Liver (tissue), 9 donors: ENCODE measurements around the gene TMEM163. TPM values are rescaled to one million over a fixed set of nuclear protein-coding genes. Genes with fewer than 3 reads are reported as not detected.

Source experiments
- DNase-seq: peaks from one replicate; pipeline ENCODE4 v3.0.0-alpha.2; 2017; ENCODE audit warnings: low spot score
- H3K27ac ChIP-seq, 2 donors: one replicate each; pipeline ENCODE4 v1.7.0; 2013; ENCODE audit warnings: inconsistent platforms in 2 of 2, low read length in 2 of 2, control low read depth in 1 of 2, low read depth in 1 of 2, mild to moderate bottlenecking in 1 of 2
- H3K27me3 ChIP-seq, 4 donors: one replicate each; pipeline versions ENCODE4 v1.6.1 to v1.7.0; 2013; ENCODE audit warnings: low read length in 3 of 4, inconsistent platforms in 1 of 4, mild to moderate bottlenecking in 1 of 4, moderate library complexity in 1 of 4; ENCODE audit not compliant: control insufficient read depth in 4 of 4, insufficient read depth in 4 of 4
- H3K36me3 ChIP-seq, 4 donors: one replicate each; pipeline versions ENCODE4 v1.6.1 to v1.7.0; 2013; ENCODE audit warnings: low read length in 3 of 4, mild to moderate bottlenecking in 3 of 4, low read depth in 1 of 4, moderate library complexity in 1 of 4; ENCODE audit not compliant: control insufficient read depth in 4 of 4, insufficient read depth in 3 of 4
- H3K4me1 ChIP-seq, 4 donors: one replicate each; pipeline versions ENCODE4 v1.6.1 to v1.7.0; 2013; ENCODE audit warnings: low read length in 3 of 4, mild to moderate bottlenecking in 3 of 4, moderate library complexity in 1 of 4; ENCODE audit not compliant: control insufficient read depth in 4 of 4, insufficient read depth in 4 of 4
- H3K4me3 ChIP-seq, 3 donors: one replicate each; pipeline versions ENCODE4 v1.6.1 to v1.7.0; 2013; ENCODE audit warnings: low read length in 3 of 3, control low read depth in 1 of 3, low read depth in 1 of 3, mild to moderate bottlenecking in 1 of 3
- H3K9ac ChIP-seq, 2 donors: one replicate each; pipeline ENCODE4 v1.7.0; 2013; ENCODE audit warnings: low read length in 2 of 2, mild to moderate bottlenecking in 2 of 2, moderate library complexity in 2 of 2, control low read depth in 1 of 2, low read depth in 1 of 2
- H3K9me3 ChIP-seq, 4 donors: one replicate each; pipeline versions ENCODE4 v1.6.1 to v1.7.0; 2013; ENCODE audit warnings: low read length in 3 of 4; ENCODE audit not compliant: control insufficient read depth in 4 of 4
- EGR1 ChIP-seq, 2 donors: IDR thresholded peaks; 2 replicates each; pipeline ENCODE4 v1.6.1; 2016 to 2018; ENCODE audit warnings: antibody characterized with exemption in 2 of 2, low read depth in 2 of 2
- FOXA1 ChIP-seq: IDR thresholded peaks from 2 replicates; pipeline ENCODE4 v1.6.1; 2016; ENCODE audit warnings: antibody characterized with exemption
- FOXA2 ChIP-seq: IDR thresholded peaks from 2 replicates; pipeline ENCODE4 v1.6.1; 2016; ENCODE audit warnings: antibody characterized with exemption
- GABPA ChIP-seq, 2 donors: IDR thresholded peaks in 1 of 2; conservative IDR thresholded peaks in 1 of 2; 2 replicates each; pipeline ENCODE4 v1.6.1; 2016; ENCODE audit warnings: antibody characterized with exemption in 2 of 2, mild to moderate bottlenecking in 1 of 2, moderate library complexity in 1 of 2
- HNF4A ChIP-seq, 2 donors: conservative IDR thresholded peaks; 2 replicates each; pipeline ENCODE4 v1.6.1; 2016; ENCODE audit warnings: antibody characterized with exemption in 2 of 2, mild to moderate bottlenecking in 2 of 2
- HNF4G ChIP-seq: IDR thresholded peaks from 2 replicates; pipeline ENCODE4 v1.6.1; 2016; ENCODE audit warnings: antibody characterized with exemption
- JUND ChIP-seq, 2 donors: IDR thresholded peaks; 2 replicates each; pipeline ENCODE4 v1.6.1; 2016; ENCODE audit warnings: antibody characterized with exemption in 2 of 2
- NR2F2 ChIP-seq: IDR thresholded peaks from 2 replicates; pipeline ENCODE4 v1.6.1; 2016; ENCODE audit warnings: antibody characterized with exemption
- RAD21 ChIP-seq, 2 donors: IDR thresholded peaks; 2 replicates each; pipeline ENCODE4 v1.6.1; 2016; ENCODE audit warnings: antibody characterized with exemption in 2 of 2, mild to moderate bottlenecking in 2 of 2
- RXRA ChIP-seq, 2 donors: IDR thresholded peaks; 2 replicates each; pipeline ENCODE4 v1.6.1; 2017 to 2018; ENCODE audit warnings: antibody characterized with exemption in 2 of 2, mild to moderate bottlenecking in 1 of 2
- SP1 ChIP-seq: IDR thresholded peaks from 2 replicates; pipeline ENCODE4 v1.6.1; 2018; ENCODE audit warnings: antibody characterized with exemption, mild to moderate bottlenecking
- TAF1 ChIP-seq: conservative IDR thresholded peaks from 2 replicates; pipeline ENCODE4 v1.6.1; 2016; ENCODE audit warnings: antibody characterized with exemption, mild to moderate bottlenecking
- YY1 ChIP-seq: IDR thresholded peaks from 2 replicates; pipeline ENCODE4 v1.6.1; 2016; ENCODE audit warnings: antibody characterized with exemption, mild to moderate bottlenecking
- WGBS: extraction: QIAGEN DNeasy Blood & Tissue Kit; methylation state at CpG from one replicate; pipeline ENCODE4 v1.1.7; 2013; 5-methylcytosine and 5-hydroxymethylcytosine counted together
- polyA plus RNA-seq, 2 donors: library from polyadenylated mRNA; stranded (reverse) in 1 of 2; unstranded in 1 of 2; fragments of 200-250 nt in 1 of 2; fragments of >200 nt in 1 of 2; fragmentation: Nextera tagmentation in 1 of 2; extraction: Ambion mirVana in 1 of 2; gene quantifications; one replicate each; pipeline versions ENCODE4 v1.2.1 to v1.2.3, GENCODE V29; 2013 to 2015
- total RNA-seq, 2 donors: library from RNA; depleted of rRNA; stranded (reverse); fragments of >200 nt; gene quantifications; one replicate each; pipeline ENCODE4 v1.2.3, GENCODE V29; 2014
- TF ChIP-seq, protein P1 (sequence below): IDR thresholded peaks from 2 replicates; pipeline ENCODE4 v1.6.1; 2016; ENCODE audit warnings: antibody characterized with exemption
- TF ChIP-seq, protein P2 (sequence below): IDR thresholded peaks from 2 replicates; pipeline ENCODE4 v1.6.1; 2016; ENCODE audit warnings: antibody characterized with exemption, mild to moderate bottlenecking
- TF ChIP-seq, protein P3 (sequence below): IDR thresholded peaks from 2 replicates; pipeline ENCODE4 v1.6.1; 2016; ENCODE audit warnings: antibody characterized with exemption
- TF ChIP-seq, protein P4 (sequence below): fragments of 150-350 bp; IDR thresholded peaks from 2 replicates; pipeline ENCODE4 v1.5.1; 2017; ENCODE audit warnings: improper control_type of control experiment, low read depth, low read length; ENCODE audit not compliant: missing input control
- TF ChIP-seq, protein P5 (sequence below): IDR thresholded peaks from 2 replicates; pipeline ENCODE4 v1.6.1; 2016; ENCODE audit warnings: antibody characterized with exemption
- donor health status: healthy.
- donor health status: healthy.
- donor health status: healthy.
- donor health status: healthy.
- donor health status: healthy.

Gene TMEM163
- total and polyA plus RNA-seq, 4 donors = 0.08 to 0.48 (median 0.25) TPM

DNA sequence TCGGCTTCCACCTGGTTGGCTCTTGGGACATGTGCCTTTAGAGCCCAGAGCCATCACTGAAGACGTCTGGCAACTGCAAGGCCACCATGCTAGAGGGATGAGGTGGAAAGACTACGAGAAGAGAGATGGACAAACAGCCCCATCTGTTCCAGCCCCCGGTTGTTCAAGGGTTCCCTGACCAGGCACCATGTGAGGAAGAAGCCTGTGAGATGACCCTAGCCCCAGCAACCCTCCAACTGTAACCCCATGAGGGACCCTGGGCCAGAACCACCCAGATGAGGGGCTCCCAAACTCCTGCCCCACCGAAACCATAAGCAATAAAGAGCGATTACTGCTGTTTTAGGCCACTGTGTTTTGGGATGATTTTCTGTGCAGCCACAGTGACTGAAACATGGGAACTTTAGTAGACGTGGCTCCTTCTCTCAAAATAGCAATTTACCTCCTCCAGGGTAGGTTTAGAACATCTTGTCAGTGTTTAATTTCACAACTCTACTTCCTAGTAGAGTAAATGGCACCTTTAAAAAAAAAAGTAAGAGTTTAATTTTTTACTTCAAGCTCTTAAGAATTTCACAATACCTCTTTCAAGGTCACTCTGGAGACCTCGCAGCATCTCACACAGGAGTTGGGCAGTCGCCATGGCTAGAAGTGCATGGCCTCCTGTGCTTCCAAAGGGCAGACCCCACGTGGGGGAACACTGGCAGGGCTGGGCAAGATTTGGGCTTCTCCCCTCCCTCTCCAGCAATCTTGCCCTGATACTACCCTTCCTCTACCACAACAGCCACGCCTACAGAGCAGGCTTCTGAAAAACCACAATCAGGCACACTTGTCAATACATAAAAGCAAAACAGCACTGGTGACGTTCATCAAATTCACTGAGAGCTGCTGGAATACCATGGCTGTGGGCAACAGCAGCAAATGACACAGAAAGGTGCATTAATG lies 48.8 kb downstream of the TMEM163 start:
- TF ChIP-seq, protein P1, sequence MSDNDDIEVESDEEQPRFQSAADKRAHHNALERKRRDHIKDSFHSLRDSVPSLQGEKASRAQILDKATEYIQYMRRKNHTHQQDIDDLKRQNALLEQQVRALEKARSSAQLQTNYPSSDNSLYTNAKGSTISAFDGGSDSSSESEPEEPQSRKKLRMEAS = no peak
- TF ChIP-seq GABPA (IDR thresholded peaks at IDR 0.05 in 1 of 2, conservative IDR thresholded peaks at IDR 0.05 in 1 of 2) = no peak
- TF ChIP-seq FOXA2 = no peak
- TF ChIP-seq, protein P2, sequence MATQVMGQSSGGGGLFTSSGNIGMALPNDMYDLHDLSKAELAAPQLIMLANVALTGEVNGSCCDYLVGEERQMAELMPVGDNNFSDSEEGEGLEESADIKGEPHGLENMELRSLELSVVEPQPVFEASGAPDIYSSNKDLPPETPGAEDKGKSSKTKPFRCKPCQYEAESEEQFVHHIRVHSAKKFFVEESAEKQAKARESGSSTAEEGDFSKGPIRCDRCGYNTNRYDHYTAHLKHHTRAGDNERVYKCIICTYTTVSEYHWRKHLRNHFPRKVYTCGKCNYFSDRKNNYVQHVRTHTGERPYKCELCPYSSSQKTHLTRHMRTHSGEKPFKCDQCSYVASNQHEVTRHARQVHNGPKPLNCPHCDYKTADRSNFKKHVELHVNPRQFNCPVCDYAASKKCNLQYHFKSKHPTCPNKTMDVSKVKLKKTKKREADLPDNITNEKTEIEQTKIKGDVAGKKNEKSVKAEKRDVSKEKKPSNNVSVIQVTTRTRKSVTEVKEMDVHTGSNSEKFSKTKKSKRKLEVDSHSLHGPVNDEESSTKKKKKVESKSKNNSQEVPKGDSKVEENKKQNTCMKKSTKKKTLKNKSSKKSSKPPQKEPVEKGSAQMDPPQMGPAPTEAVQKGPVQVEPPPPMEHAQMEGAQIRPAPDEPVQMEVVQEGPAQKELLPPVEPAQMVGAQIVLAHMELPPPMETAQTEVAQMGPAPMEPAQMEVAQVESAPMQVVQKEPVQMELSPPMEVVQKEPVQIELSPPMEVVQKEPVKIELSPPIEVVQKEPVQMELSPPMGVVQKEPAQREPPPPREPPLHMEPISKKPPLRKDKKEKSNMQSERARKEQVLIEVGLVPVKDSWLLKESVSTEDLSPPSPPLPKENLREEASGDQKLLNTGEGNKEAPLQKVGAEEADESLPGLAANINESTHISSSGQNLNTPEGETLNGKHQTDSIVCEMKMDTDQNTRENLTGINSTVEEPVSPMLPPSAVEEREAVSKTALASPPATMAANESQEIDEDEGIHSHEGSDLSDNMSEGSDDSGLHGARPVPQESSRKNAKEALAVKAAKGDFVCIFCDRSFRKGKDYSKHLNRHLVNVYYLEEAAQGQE = no peak
- TF ChIP-seq, protein P3, sequence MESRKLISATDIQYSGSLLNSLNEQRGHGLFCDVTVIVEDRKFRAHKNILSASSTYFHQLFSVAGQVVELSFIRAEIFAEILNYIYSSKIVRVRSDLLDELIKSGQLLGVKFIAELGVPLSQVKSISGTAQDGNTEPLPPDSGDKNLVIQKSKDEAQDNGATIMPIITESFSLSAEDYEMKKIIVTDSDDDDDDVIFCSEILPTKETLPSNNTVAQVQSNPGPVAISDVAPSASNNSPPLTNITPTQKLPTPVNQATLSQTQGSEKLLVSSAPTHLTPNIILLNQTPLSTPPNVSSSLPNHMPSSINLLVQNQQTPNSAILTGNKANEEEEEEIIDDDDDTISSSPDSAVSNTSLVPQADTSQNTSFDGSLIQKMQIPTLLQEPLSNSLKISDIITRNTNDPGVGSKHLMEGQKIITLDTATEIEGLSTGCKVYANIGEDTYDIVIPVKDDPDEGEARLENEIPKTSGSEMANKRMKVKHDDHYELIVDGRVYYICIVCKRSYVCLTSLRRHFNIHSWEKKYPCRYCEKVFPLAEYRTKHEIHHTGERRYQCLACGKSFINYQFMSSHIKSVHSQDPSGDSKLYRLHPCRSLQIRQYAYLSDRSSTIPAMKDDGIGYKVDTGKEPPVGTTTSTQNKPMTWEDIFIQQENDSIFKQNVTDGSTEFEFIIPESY = no peak
- TF ChIP-seq JUND (IDR thresholded peaks at IDR 0.05) = no peak
- TF ChIP-seq FOXA1 = no peak
- TF ChIP-seq TAF1 = no peak
- no peak for TF ChIP-seq RAD21 (IDR thresholded peaks at IDR 0.05)
- TF ChIP-seq RXRA (IDR thresholded peaks at IDR 0.05) = no peak
- no peak for TF ChIP-seq EGR1 (IDR thresholded peaks at IDR 0.05; ENCODE audit: low read depth in 2 of 2)
- no peak for TF ChIP-seq NR2F2
- TF ChIP-seq, protein P4, sequence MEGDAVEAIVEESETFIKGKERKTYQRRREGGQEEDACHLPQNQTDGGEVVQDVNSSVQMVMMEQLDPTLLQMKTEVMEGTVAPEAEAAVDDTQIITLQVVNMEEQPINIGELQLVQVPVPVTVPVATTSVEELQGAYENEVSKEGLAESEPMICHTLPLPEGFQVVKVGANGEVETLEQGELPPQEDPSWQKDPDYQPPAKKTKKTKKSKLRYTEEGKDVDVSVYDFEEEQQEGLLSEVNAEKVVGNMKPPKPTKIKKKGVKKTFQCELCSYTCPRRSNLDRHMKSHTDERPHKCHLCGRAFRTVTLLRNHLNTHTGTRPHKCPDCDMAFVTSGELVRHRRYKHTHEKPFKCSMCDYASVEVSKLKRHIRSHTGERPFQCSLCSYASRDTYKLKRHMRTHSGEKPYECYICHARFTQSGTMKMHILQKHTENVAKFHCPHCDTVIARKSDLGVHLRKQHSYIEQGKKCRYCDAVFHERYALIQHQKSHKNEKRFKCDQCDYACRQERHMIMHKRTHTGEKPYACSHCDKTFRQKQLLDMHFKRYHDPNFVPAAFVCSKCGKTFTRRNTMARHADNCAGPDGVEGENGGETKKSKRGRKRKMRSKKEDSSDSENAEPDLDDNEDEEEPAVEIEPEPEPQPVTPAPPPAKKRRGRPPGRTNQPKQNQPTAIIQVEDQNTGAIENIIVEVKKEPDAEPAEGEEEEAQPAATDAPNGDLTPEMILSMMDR = no peak
- TF ChIP-seq HNF4G = no peak
- no peak for TF ChIP-seq YY1
- no peak for TF ChIP-seq HNF4A (conservative IDR thresholded peaks at IDR 0.05)
- TF ChIP-seq SP1 = no peak
- TF ChIP-seq, protein P5, sequence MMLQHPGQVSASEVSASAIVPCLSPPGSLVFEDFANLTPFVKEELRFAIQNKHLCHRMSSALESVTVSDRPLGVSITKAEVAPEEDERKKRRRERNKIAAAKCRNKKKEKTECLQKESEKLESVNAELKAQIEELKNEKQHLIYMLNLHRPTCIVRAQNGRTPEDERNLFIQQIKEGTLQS = no peak
- Histone ChIP-seq H3K36me3 (no peaks in the 10 kb centered on the region), H3K27ac (peak overlapping the region in 1 of 2 donors; percentile 38), H3K4me1 (no peaks in the 10 kb centered on the region), H3K4me3 (no peak overlapping the region), H3K27me3 (no peaks in the 10 kb centered on the region), H3K9me3 (peaks cover 0 to 3% (median 0%) of the 10 kb centered on the region in 4 donors), H3K9ac (peak overlapping the region in 1 of 2 donors; percentile 53)
- WGBS = 66% methylated on average over 12 of the region's 12 CpGs
- no peak for DNase-seq
